ENCODE results near the gene KLHL22. TPM values are rescaled to one million over a fixed set of nuclear protein-coding genes. Genes with fewer than 3 reads are reported as not detected.
"Not testable (repeated sequence)": the region's sequence is repeated elsewhere in the genome, so short reads cannot be mapped to it uniquely, and the experiment has no call there.

KLHL22 gene
- total RNA-seq, 4 donors from 2014 or later, result 19.9 to 35.5 (median 27.3) TPM

- no peak overlapping the region for H3K4me3 ChIP-seq
- no peak for TF ChIP-seq POLR2AphosphoS5 (IDR thresholded peaks at IDR 0.05)
- no peak for TF ChIP-seq CTCF (IDR thresholded peaks at IDR 0.05)
- no peak for TF ChIP-seq POLR2A (IDR thresholded peaks at IDR 0.05; ENCODE audit: low read depth)
- TF ChIP-seq EP300 (IDR thresholded peaks at IDR 0.05), result no peak
- 90% methylated on average over 7 of the region's 7 CpGs for WGBS
- peaks cover 16 to 46% (median 33%) of the 10 kb centered on the region in 4 donors for H3K4me1 ChIP-seq
- peaks cover 0 to 17% (median 7%) of the 10 kb centered on the region in 4 donors for H3K36me3 ChIP-seq
- no peaks in the 10 kb centered on the region for H3K9me3 ChIP-seq
- no peak overlapping the region for H3K27ac ChIP-seq (replicated peaks in 1 of 4)
- peaks cover 0 to 9% (median 0%) of the 10 kb centered on the region in 4 donors for H3K27me3 ChIP-seq
- intact Hi-C loops (cut with DNase I), result no loop called here
- no peak for DNase-seq (ENCODE audit: extremely low spot score)
These were observed 74.1 kb downstream of the KLHL22 start for GRCh38 chr22:20421507-20421874.

- Histone ChIP-seq H3K27ac (replicated peaks in 1 of 4) (no peak overlapping the region), H3K4me1 (peaks cover 16 to 39% (median 32%) of the 10 kb centered on the region in 4 donors), H3K4me3 (no peak overlapping the region), H3K27me3 (peaks cover 0 to 8% (median 0%) of the 10 kb centered on the region in 4 donors), H3K9me3 (no peaks in the 10 kb centered on the region), H3K36me3 (peaks cover 0 to 7% (median 2%) of the 10 kb centered on the region in 4 donors)
- intact Hi-C loops (cut with DNase I), result no loop called here
- DNase-seq (ENCODE audit: extremely low spot score), result no peak
- 92% methylated on average over 11 of the region's 11 CpGs for WGBS
- TF ChIP-seq EP300 (IDR thresholded peaks at IDR 0.05) (no peak), POLR2A (IDR thresholded peaks at IDR 0.05; ENCODE audit: low read depth) (no peak), POLR2AphosphoS5 (IDR thresholded peaks at IDR 0.05) (no peak), CTCF (IDR thresholded peaks at IDR 0.05) (no peak)
These were observed 75.3 kb downstream of the KLHL22 start for GRCh38 chr22:20420157-20420842.

GRCh38 chr22:20419664-20419951 is 76.0 kb downstream of the KLHL22 start:
- WGBS, result 100% methylated on average over 2 of the region's 2 CpGs
- Histone ChIP-seq H3K27ac (replicated peaks in 1 of 4) (no peak overlapping the region), H3K4me1 (peaks cover 13 to 33% (median 28%) of the 10 kb centered on the region in 4 donors), H3K36me3 (no peaks in the 10 kb centered on the region), H3K9me3 (no peaks in the 10 kb centered on the region), H3K4me3 (no peak overlapping the region), H3K27me3 (peaks cover 0 to 2% (median 0%) of the 10 kb centered on the region in 4 donors)
- DNase-seq (ENCODE audit: extremely low spot score), result no peak
- intact Hi-C loops (cut with DNase I), result loop anchor here (2.0 to 10.0 kb wide), 3 partner anchors 37 to 285 kb away; no protein-coding TSS in a partner anchor
- TF ChIP-seq CTCF (IDR thresholded peaks at IDR 0.05), result no peak
- TF ChIP-seq POLR2AphosphoS5 (IDR thresholded peaks at IDR 0.05), result no peak
- TF ChIP-seq EP300 (IDR thresholded peaks at IDR 0.05), result no peak
- TF ChIP-seq POLR2A (IDR thresholded peaks at IDR 0.05; ENCODE audit: low read depth), result no peak

- 17% methylated on average over 12 of the region's 42 CpGs for WGBS
- peak overlapping the region; percentile 30 to 71 (median 68) for H3K27ac ChIP-seq (replicated peaks in 1 of 4)
- no peaks in the 10 kb centered on the region for H3K36me3 ChIP-seq
- H3K4me1 ChIP-seq, result peaks cover 0 to 19% (median 15%) of the 10 kb centered on the region in 4 donors
- intact Hi-C loops (cut with DNase I), result loop anchor here (2.0 to 10.0 kb wide), 3 partner anchors 39 to 287 kb away; no protein-coding TSS in a partner anchor
- no peak for DNase-seq (ENCODE audit: extremely low spot score)
- peak overlapping the region; percentile 42 to 55 (median 48) for H3K4me3 ChIP-seq
- no peaks in the 10 kb centered on the region for H3K27me3 ChIP-seq
- TF ChIP-seq POLR2A (IDR thresholded peaks at IDR 0.05; ENCODE audit: low read depth) (no peak), EP300 (IDR thresholded peaks at IDR 0.05) (no peak), POLR2AphosphoS5 (IDR thresholded peaks at IDR 0.05) (peak in 1 of 2 donors; percentile 73), CTCF (IDR thresholded peaks at IDR 0.05) (peak; percentile 83 to 85 (median 84))
- H3K9me3 ChIP-seq, result no peaks in the 10 kb centered on the region
These were observed 77.3 kb downstream of the KLHL22 start for GRCh38 chr22:20418211-20418788.

- peaks cover 0 to 11% (median 7%) of the 10 kb centered on the region in 4 donors for H3K4me1 ChIP-seq
- H3K27me3 ChIP-seq; H3K9me3 ChIP-seq; H3K27ac ChIP-seq (replicated peaks in 1 of 4); H3K4me3 ChIP-seq; H3K36me3 ChIP-seq; DNase-seq (ENCODE audit: extremely low spot score): not testable (repeated sequence)
- WGBS, result 80% methylated on average over 3 of the region's 3 CpGs
- intact Hi-C loops (cut with DNase I), result loop anchor here (10.0 kb wide), 1 partner anchor 289 kb away; no protein-coding TSS in a partner anchor
These were observed 79.9 kb downstream of the KLHL22 start for GRCh38 chr22:20415699-20416098.

- H3K4me1 ChIP-seq, result peaks cover 0 to 11% (median 7%) of the 10 kb centered on the region in 4 donors
- not testable (repeated sequence) for H3K36me3 ChIP-seq; DNase-seq (ENCODE audit: extremely low spot score); H3K4me3 ChIP-seq; H3K27ac ChIP-seq (replicated peaks in 1 of 4); H3K9me3 ChIP-seq; H3K27me3 ChIP-seq
- 93% methylated on average over 3 of the region's 3 CpGs for WGBS
- intact Hi-C loops (cut with DNase I), result loop anchor here (10.0 kb wide), 1 partner anchor 290 kb away; no protein-coding TSS in a partner anchor
These were observed 80.4 kb downstream of the KLHL22 start for GRCh38 chr22:20415241-20415640.

All from esophagus muscularis mucosa (tissue), 4 donors.